Measurements from ENCODE around the gene HEPN1. TPM values are rescaled to one million over a fixed set of nuclear protein-coding genes. Genes with fewer than 3 reads are reported as not detected.
"Not testable (repeated sequence)": the region's sequence is repeated elsewhere in the genome, so short reads cannot be mapped to it uniquely, and the experiment has no call there.

HEPN1 gene
- total RNA-seq, 1 donor from 2014 or later, result not detected

DNA sequence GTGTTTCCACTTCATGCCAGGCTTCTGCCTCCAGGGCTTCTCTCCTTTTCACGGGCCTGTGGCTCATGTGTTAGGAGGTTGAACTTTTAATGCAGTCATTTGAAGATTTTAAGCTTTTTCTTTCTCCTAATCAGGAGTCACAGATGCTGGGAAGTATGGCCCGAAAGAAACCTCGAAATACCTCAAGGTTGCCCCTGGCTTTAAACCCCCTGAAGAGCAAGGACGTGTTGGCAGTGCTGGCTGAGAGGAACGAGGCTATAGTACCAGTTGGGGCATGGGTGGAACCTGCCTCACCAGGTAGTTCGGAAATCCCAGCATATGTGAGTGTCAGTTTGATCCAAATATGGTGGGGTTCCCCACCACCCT, 35.5 kb downstream of the HEPN1 start:
- peak overlapping the region; percentile 64 for H3K4me3 ChIP-seq
- no peaks in the 10 kb centered on the region for H3K36me3 ChIP-seq
- TF ChIP-seq EZH2phosphoT487 (IDR thresholded peaks at IDR 0.05) (no peak), EZH2 (IDR thresholded peaks at IDR 0.05) (no peak), CTCF (IDR thresholded peaks at IDR 0.05) (no peak)
- H3K9me3 ChIP-seq (ENCODE audit: low read depth), result no peaks in the 10 kb centered on the region
- no peak for DNase-seq (ENCODE audit: low spot score)
- H3K4me1 ChIP-seq, result peaks cover 15% of the 10 kb centered on the region
- H3K27ac ChIP-seq, result no peak overlapping the region
- peak overlapping the region; percentile 82 for H3K4me2 ChIP-seq
- peaks cover 4% of the 10 kb centered on the region for H3K4me1 Mint-ChIP-seq
- H3K9me3 Mint-ChIP-seq, result no peaks in the 10 kb centered on the region
- no peak overlapping the region for H3K9ac ChIP-seq
- no peaks in the 10 kb centered on the region for H3K79me2 ChIP-seq (ENCODE audit: low read depth)
- peaks cover 14% of the 10 kb centered on the region for H3F3A ChIP-seq (ENCODE audit: low read depth)
- H3K36me3 Mint-ChIP-seq, result no peaks in the 10 kb centered on the region
- no peak overlapping the region for H3K4me3 Mint-ChIP-seq
- peaks cover 11% of the 10 kb centered on the region for H3K27me3 ChIP-seq
- no peaks in the 10 kb centered on the region for H3K27me3 Mint-ChIP-seq (ENCODE audit: insufficient read depth, low read depth)
- no peak overlapping the region for H3K27ac Mint-ChIP-seq
- H4K20me1 ChIP-seq (ENCODE audit: low read depth), result no peaks in the 10 kb centered on the region
- peak overlapping the region; percentile 80 for H2AFZ ChIP-seq (replicated peaks)

DNA sequence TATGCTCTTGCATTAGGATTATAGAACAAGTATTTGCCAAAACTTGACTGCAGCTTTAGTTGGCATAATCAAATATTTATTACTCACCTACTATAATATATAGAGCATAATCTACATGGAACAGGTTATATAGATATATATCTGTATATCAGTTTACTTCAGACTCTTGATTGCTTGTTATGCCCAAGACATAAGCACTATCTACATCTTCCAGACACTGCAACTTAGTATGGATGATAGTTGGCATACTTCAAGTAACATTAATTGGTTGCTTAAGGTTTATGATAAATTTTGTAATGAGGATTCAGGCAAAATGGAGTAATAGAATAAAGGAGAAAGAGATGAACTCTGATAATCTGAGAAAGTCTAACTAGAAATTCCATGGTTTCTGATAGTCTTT, 36.0 kb downstream of the HEPN1 start:
- Histone ChIP-seq H4K20me1 (ENCODE audit: low read depth) (no peaks in the 10 kb centered on the region), H3K27ac (no peak overlapping the region), H3K36me3 (no peaks in the 10 kb centered on the region), H3K4me1 (peaks cover 15% of the 10 kb centered on the region), H3K9ac (no peak overlapping the region), H3K4me3 (peak overlapping the region; percentile 64), H3F3A (ENCODE audit: low read depth) (peaks cover 14% of the 10 kb centered on the region), H3K27me3 (peaks cover 11% of the 10 kb centered on the region), H2AFZ (replicated peaks) (no peak overlapping the region), H3K4me2 (peak overlapping the region; percentile 82), H3K9me3 (ENCODE audit: low read depth) (no peaks in the 10 kb centered on the region), H3K79me2 (ENCODE audit: low read depth) (no peaks in the 10 kb centered on the region)
- Mint-ChIP-seq H3K27me3 (ENCODE audit: insufficient read depth, low read depth) (no peaks in the 10 kb centered on the region), H3K9me3 (no peaks in the 10 kb centered on the region), H3K36me3 (no peaks in the 10 kb centered on the region), H3K4me3 (no peak overlapping the region), H3K4me1 (peaks cover 4% of the 10 kb centered on the region), H3K27ac (no peak overlapping the region)
- no peak for DNase-seq (ENCODE audit: low spot score)
- no peak for TF ChIP-seq CTCF (IDR thresholded peaks at IDR 0.05)
- TF ChIP-seq EZH2phosphoT487 (IDR thresholded peaks at IDR 0.05), result no peak
- TF ChIP-seq EZH2 (IDR thresholded peaks at IDR 0.05), result no peak

- Histone ChIP-seq H3K27ac (no peak overlapping the region), H3K9me3 (ENCODE audit: low read depth) (no peaks in the 10 kb centered on the region), H3K9ac (no peak overlapping the region), H3K4me1 (no peaks in the 10 kb centered on the region), H3K27me3 (no peaks in the 10 kb centered on the region), H2AFZ (replicated peaks) (no peak overlapping the region), H3K79me2 (ENCODE audit: low read depth) (no peaks in the 10 kb centered on the region), H4K20me1 (ENCODE audit: low read depth) (no peaks in the 10 kb centered on the region), H3K4me3 (no peak overlapping the region), H3F3A (ENCODE audit: low read depth) (no peaks in the 10 kb centered on the region), H3K4me2 (no peak overlapping the region), H3K36me3 (no peaks in the 10 kb centered on the region)
- Mint-ChIP-seq H3K27ac (no peak overlapping the region), H3K4me3 (no peak overlapping the region), H3K4me1 (no peaks in the 10 kb centered on the region), H3K36me3 (peaks cover 12% of the 10 kb centered on the region), H3K27me3 (ENCODE audit: insufficient read depth, low read depth) (peaks cover 3% of the 10 kb centered on the region), H3K9me3 (peaks cover 8% of the 10 kb centered on the region)
- TF ChIP-seq CTCF (IDR thresholded peaks at IDR 0.05), result peak; percentile 82
- no peak for TF ChIP-seq EZH2 (IDR thresholded peaks at IDR 0.05)
- DNase-seq (ENCODE audit: low spot score), result peak; percentile 72
Observed at GRCh38 chr11:124961972-124962609, 43.0 kb downstream of the HEPN1 start.

DNA sequence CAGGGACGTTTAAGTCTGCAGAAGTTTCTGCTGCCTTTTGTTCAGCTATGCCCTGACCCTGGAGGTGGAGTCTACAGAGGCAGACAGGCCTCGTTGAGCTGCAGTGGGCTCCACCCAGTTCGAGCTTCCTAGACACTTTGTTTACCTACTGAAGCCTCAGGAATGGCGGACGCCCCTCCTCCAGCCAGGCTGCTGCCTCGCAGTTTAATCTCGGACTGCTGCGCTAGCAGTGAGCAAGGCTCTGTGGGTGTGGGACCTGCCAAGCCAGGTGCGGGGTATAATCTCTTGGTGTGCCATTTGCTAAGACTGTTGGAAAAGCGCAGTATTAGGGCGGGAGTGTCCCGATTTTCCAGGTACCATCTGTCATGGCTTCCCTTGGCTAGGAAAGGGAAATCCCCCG, 49.1 kb downstream of the HEPN1 start:
- not testable (repeated sequence) for H3K4me3 Mint-ChIP-seq; H2AFZ ChIP-seq (replicated peaks); DNase-seq (ENCODE audit: low spot score); H3K9me3 Mint-ChIP-seq; H3K36me3 ChIP-seq; H3F3A ChIP-seq (ENCODE audit: low read depth); H3K4me1 ChIP-seq; H3K4me3 ChIP-seq; H3K79me2 ChIP-seq (ENCODE audit: low read depth); H3K9me3 ChIP-seq (ENCODE audit: low read depth); H3K27ac Mint-ChIP-seq; H3K4me2 ChIP-seq; H3K27me3 Mint-ChIP-seq (ENCODE audit: insufficient read depth, low read depth); H3K27me3 ChIP-seq; H4K20me1 ChIP-seq (ENCODE audit: low read depth); H3K4me1 Mint-ChIP-seq; H3K9ac ChIP-seq; H3K27ac ChIP-seq
- H3K36me3 Mint-ChIP-seq, result peaks cover 18% of the 10 kb centered on the region

Other genes with a start within 250 kb of the HEPN1 start
- gene SIAE, start 245.5 kb upstream of the HEPN1 start, total RNA-seq (ENCODE audit: low replicate concordance), result 3.6 and 4.9 TPM in 2 replicates
- gene SPA17, start 245.3 kb upstream of the HEPN1 start, total RNA-seq (ENCODE audit: low replicate concordance), result 53.3 and 67.2 TPM in 2 replicates
- gene NRGN, start 179.3 kb upstream of the HEPN1 start, total RNA-seq (ENCODE audit: low replicate concordance), result 0.39 and 7.5 TPM in 2 replicates
- gene VSIG2, start 167.0 kb upstream of the HEPN1 start, total RNA-seq (ENCODE audit: low replicate concordance), result not detected in 2 replicates
- gene ESAM, start 157.0 kb upstream of the HEPN1 start, total RNA-seq (ENCODE audit: low replicate concordance), result 0.26 and 0.81 TPM in 2 replicates
- 35.8 and 41.9 TPM in 2 replicates for gene MSANTD2, start 118.8 kb upstream of the HEPN1 start, total RNA-seq (ENCODE audit: low replicate concordance)
- 12.6 and 30.7 TPM in 2 replicates for gene ROBO3, start 53.8 kb upstream of the HEPN1 start, total RNA-seq (ENCODE audit: low replicate concordance)
- not detected in 2 replicates for gene ROBO4, start 21.4 kb upstream of the HEPN1 start, total RNA-seq (ENCODE audit: low replicate concordance)
- not detected in 2 replicates for gene HEPACAM, start 16.8 kb downstream of the HEPN1 start, total RNA-seq (ENCODE audit: low replicate concordance)
- gene CCDC15, start 35.0 kb downstream of the HEPN1 start, total RNA-seq (ENCODE audit: low replicate concordance), result 7.4 and 11.2 TPM in 2 replicates
- 1.4 and 3.3 TPM in 2 replicates for gene SLC37A2, start 144.1 kb downstream of the HEPN1 start, total RNA-seq (ENCODE audit: low replicate concordance)
- 44.1 and 47.9 TPM in 2 replicates for gene TMEM218, start 192.4 kb downstream of the HEPN1 start, total RNA-seq (ENCODE audit: low replicate concordance)
- gene PKNOX2, start 245.5 kb downstream of the HEPN1 start, total RNA-seq (ENCODE audit: low replicate concordance), result 4.3 and 7.2 TPM in 2 replicates

All from neural progenitor cell (in vitro differentiated cells).